ENCODE results near the gene SH2D3C. TPM values are rescaled to one million over a fixed set of nuclear protein-coding genes. Genes with fewer than 3 reads are reported as not detected.

The SH2D3C gene
- total and polyA plus RNA-seq, 4 experiments from 2014 or later = 8.7 to 51.5 (median 46.0) TPM

GRCh38 chr9:127744398-127745110 lies 33.9 kb downstream of the SH2D3C start:
- Mint-ChIP-seq H3K4me3 (no peak overlapping the region), H3K36me3 (peaks cover 14 to 55% of the 10 kb centered on the region in 2 donors)
- CTCF ChIA-PET (ENCODE audit: partially characterized antibody) = interaction anchor here (0.6 to 2.8 kb wide), 6 partner anchors 10 to 160 kb away, joined by 3 to 12 read pairs (median 4); partner anchors contain the start of genes CDK9 and TOR2A

GRCh38 chr9:127742435-127743088 lies 35.9 kb downstream of the SH2D3C start:
- H3K36me3 Mint-ChIP-seq = peaks cover 24 to 54% of the 10 kb centered on the region in 2 donors
- Histone ChIP-seq H3K27ac (ENCODE audit: low read depth, low read length) (no peak overlapping the region), H3K27me3 (ENCODE audit: insufficient read depth, low read length) (no peaks in the 10 kb centered on the region), H3K4me1 (ENCODE audit: insufficient read depth, low read length) (no peaks in the 10 kb centered on the region), H3K9me3 (ENCODE audit: control insufficient read depth in 1 of 2, low read length in 2 of 2) (no peaks in the 10 kb centered on the region), H3K4me3 (ENCODE audit: low read length in 2 of 2) (no peak overlapping the region), H3K36me3 (ENCODE audit: insufficient read depth, low read length) (peaks cover 49% of the 10 kb centered on the region)
- no peaks in the 10 kb centered on the region for H3K9me3 Mint-ChIP-seq
- DNase-seq = no peak
- no peak overlapping the region for H3K4me3 Mint-ChIP-seq
- peaks cover 0 to 7% (median 4%) of the 10 kb centered on the region in 4 donors for H3K4me1 Mint-ChIP-seq
- CTCF ChIA-PET (ENCODE audit: partially characterized antibody) = interaction anchor here (1.9 to 2.3 kb wide), 2 partner anchors 8 to 127 kb away, joined by 4 to 10 read pairs; partner anchors contain the start of gene TOR2A
- intact Hi-C loops (cut with micrococcal nuclease) = no loop called here
- peak overlapping the region in 2 of 7 donors; percentile 29 to 42 for H3K27ac Mint-ChIP-seq
- POLR2A ChIA-PET (ENCODE audit: partially characterized antibody) = interaction anchor here (1.1 to 3.6 kb wide), 4 partner anchors 15 to 42 kb away, joined by 3 to 14 read pairs (median 5); partner anchors contain the start of gene CDK9
- no peaks in the 10 kb centered on the region for H3K27me3 Mint-ChIP-seq

More at GRCh38 chr9:127744398-127745110, 33.9 kb downstream of the SH2D3C start:
- Histone ChIP-seq H3K27ac (ENCODE audit: low read depth, low read length) (no peak overlapping the region), H3K36me3 (ENCODE audit: insufficient read depth, low read length) (peaks cover 57% of the 10 kb centered on the region), H3K27me3 (ENCODE audit: insufficient read depth, low read length) (no peaks in the 10 kb centered on the region), H3K9me3 (ENCODE audit: control insufficient read depth in 1 of 2, low read length in 2 of 2) (no peaks in the 10 kb centered on the region), H3K4me1 (ENCODE audit: insufficient read depth, low read length) (no peaks in the 10 kb centered on the region), H3K4me3 (ENCODE audit: low read length in 2 of 2) (no peak overlapping the region)
- intact Hi-C loops (cut with micrococcal nuclease) = no loop called here
- Mint-ChIP-seq H3K9me3 (no peaks in the 10 kb centered on the region), H3K4me1 (peaks cover 0 to 7% (median 4%) of the 10 kb centered on the region in 4 donors), H3K27ac (peak overlapping the region in 2 of 7 donors; percentile 56 to 68), H3K27me3 (no peaks in the 10 kb centered on the region)
- DNase-seq = no peak
- POLR2A ChIA-PET (ENCODE audit: partially characterized antibody) = interaction anchor here (1.0 to 3.6 kb wide), 6 partner anchors 9 to 40 kb away, joined by 4 to 14 read pairs (median 6); partner anchors contain the start of genes CDK9, SH2D3C and TOR2A

DNA sequence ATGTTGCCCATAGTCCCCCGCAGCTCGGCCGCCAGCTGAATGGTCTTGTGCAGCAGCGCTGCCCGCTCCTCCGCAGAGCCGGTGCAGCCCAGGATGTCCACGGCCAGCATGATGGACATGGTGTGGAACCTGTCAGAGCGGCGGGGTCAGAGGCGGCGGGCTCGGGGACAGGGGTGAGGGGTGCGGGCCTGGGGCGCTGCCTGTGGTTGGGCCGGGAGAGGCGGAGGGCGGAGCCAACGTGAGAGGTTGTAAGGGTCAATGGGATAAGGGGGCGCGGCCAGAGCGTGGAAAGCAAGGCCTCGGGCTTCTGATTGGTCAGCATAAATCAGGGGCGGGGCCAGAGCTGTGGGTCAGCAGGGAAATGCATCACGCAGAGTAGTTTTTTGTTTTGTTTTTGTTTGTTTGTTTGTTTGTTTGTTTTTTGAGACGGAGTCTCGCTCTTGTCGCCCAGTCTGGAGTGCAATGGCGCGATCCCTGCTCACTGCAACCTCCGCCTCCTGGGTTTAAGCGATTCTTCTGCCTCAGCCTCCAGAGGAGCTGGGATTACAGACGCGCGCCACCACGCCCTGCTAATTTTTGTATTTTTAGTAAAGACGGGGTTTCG lies 36.5 kb downstream of the SH2D3C start:
- POLR2A ChIA-PET (ENCODE audit: partially characterized antibody) = interaction anchor here (1.3 to 3.6 kb wide), 2 partner anchors 43 kb away, joined by 3 to 14 read pairs; partner anchors contain the start of gene CDK9
- no peak for DNase-seq
- H3K4me1 Mint-ChIP-seq = peaks cover 0 to 8% (median 2%) of the 10 kb centered on the region in 4 donors
- H3K4me3 Mint-ChIP-seq = no peak overlapping the region
- no peaks in the 10 kb centered on the region for H3K27me3 ChIP-seq (ENCODE audit: insufficient read depth, low read length)
- no peaks in the 10 kb centered on the region for H3K4me1 ChIP-seq (ENCODE audit: insufficient read depth, low read length)
- H3K27me3 Mint-ChIP-seq = no peaks in the 10 kb centered on the region
- no peak overlapping the region for H3K4me3 ChIP-seq (ENCODE audit: low read length in 2 of 2)
- no peak overlapping the region for H3K27ac ChIP-seq (ENCODE audit: low read depth, low read length)
- no peaks in the 10 kb centered on the region for H3K9me3 Mint-ChIP-seq
- peaks cover 48% of the 10 kb centered on the region for H3K36me3 ChIP-seq (ENCODE audit: insufficient read depth, low read length)
- H3K36me3 Mint-ChIP-seq = peaks cover 24 to 50% of the 10 kb centered on the region in 2 donors
- no peaks in the 10 kb centered on the region for H3K9me3 ChIP-seq (ENCODE audit: control insufficient read depth in 1 of 2, low read length in 2 of 2)
- intact Hi-C loops (cut with micrococcal nuclease) = no loop called here
- peak overlapping the region in 3 of 7 donors; percentile 29 to 42 (median 37) for H3K27ac Mint-ChIP-seq
- CTCF ChIA-PET (ENCODE audit: partially characterized antibody) = interaction anchor here (1.9 kb wide), 1 partner anchor 127 kb away, joined by 4 read pairs; no protein-coding TSS in a partner anchor

DNA sequence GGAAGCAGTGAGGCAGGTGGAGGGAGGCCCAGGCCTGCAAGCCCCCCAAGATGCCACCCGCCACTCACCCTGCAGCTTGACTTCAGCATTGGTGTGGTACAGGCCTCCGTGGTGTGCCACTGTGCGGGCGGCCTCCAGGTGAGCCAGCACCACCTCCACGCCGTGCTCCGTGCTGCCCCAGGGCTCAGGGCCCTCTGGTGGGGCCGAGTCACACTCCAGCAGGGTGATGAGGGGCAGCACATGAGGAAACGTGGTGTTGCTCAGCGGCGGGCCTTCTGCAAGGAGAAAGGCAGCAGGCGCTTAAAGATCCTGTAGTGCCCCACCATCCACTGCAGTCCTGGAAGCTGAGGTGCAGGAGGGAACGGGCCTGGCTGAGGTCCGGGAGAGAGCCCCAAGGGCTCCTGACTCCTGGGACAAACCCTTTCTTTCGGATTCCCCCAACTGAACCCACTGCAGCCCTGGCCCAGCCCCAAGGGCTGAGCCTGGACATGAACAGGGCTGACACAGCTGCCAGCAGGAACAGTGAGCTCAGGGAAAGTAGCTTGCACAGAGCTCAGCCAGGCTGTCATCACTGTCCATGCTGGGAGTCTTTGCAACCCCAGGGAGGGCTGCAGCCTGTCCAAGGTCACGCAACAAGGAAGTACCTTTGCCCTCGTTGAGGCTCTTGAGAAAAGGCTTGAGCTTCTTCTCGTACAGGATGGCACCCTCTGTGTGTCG lies 38.7 kb downstream of the SH2D3C start:
- no peaks in the 10 kb centered on the region for H3K27me3 ChIP-seq (ENCODE audit: insufficient read depth, low read length)
- no peak for DNase-seq
- no peak overlapping the region for H3K27ac ChIP-seq (ENCODE audit: low read depth, low read length)
- Mint-ChIP-seq H3K4me1 (peaks cover 5 to 16% (median 9%) of the 10 kb centered on the region in 4 donors), H3K9me3 (peaks cover 0 to 2% (median 0%) of the 10 kb centered on the region in 8 donors), H3K4me3 (no peak overlapping the region), H3K27ac (peak overlapping the region in 1 of 7 donors; percentile 10), H3K36me3 (peaks cover 21 to 39% of the 10 kb centered on the region in 2 donors), H3K27me3 (no peaks in the 10 kb centered on the region)
- ChIA-PET POLR2A (ENCODE audit: partially characterized antibody) (interaction anchor here (1.0 to 2.1 kb wide), 3 partner anchors 26 to 43 kb away, joined by 3 to 5 read pairs (median 3); no protein-coding TSS in a partner anchor), CTCF (ENCODE audit: partially characterized antibody) (interaction anchor here (0.6 to 1.7 kb wide), 7 partner anchors 31 to 182 kb away, joined by 3 to 11 read pairs (median 3); no protein-coding TSS in a partner anchor)
- no peak overlapping the region for H3K4me3 ChIP-seq (ENCODE audit: low read length in 2 of 2)
- H3K4me1 ChIP-seq (ENCODE audit: insufficient read depth, low read length) = peaks cover 7% of the 10 kb centered on the region
- no peaks in the 10 kb centered on the region for H3K9me3 ChIP-seq (ENCODE audit: control insufficient read depth in 1 of 2, low read length in 2 of 2)
- intact Hi-C loops (cut with micrococcal nuclease) = loop anchor here (10.0 kb wide), 2 partner anchors 385 to 515 kb away; partner anchors contain the start of gene PTGES2
- H3K36me3 ChIP-seq (ENCODE audit: insufficient read depth, low read length) = peaks cover 42% of the 10 kb centered on the region

DNA sequence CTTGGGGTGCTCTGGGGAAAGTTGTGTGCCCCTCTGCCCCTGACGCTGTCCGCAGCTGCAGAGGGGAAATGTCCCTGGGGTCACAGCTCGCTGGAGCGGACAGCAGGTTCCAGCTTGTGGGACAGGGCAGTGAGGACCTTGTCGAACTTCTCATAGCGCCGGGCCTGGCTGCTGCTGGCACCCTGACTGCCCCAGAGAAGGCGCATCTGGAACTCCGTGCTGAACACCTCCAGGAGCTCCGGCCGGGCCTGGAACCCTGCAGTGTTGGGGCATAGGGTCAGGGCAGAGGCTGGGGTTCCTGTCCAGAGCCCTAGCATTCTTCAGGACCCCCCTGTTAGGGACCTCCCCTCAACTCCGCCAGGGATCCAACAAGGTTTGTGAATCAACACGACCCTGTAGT lies 39.8 kb downstream of the SH2D3C start:
- no peaks in the 10 kb centered on the region for H3K27me3 ChIP-seq (ENCODE audit: insufficient read depth, low read length)
- Mint-ChIP-seq H3K4me3 (no peak overlapping the region), H3K27ac (peak overlapping the region in 2 of 7 donors; percentile 82), H3K9me3 (peaks cover 0 to 2% (median 0%) of the 10 kb centered on the region in 8 donors), H3K4me1 (peaks cover 7 to 25% (median 16%) of the 10 kb centered on the region in 4 donors), H3K36me3 (peaks cover 19 to 37% of the 10 kb centered on the region in 2 donors), H3K27me3 (no peaks in the 10 kb centered on the region)
- ChIA-PET POLR2A (ENCODE audit: partially characterized antibody) (interaction anchor here (0.6 kb wide), 1 partner anchor 62 kb away, joined by 4 read pairs; no protein-coding TSS in a partner anchor), CTCF (ENCODE audit: partially characterized antibody) (interaction anchor here (0.8 to 2.2 kb wide), 3 partner anchors 46 to 183 kb away, joined by 3 to 14 read pairs (median 4); no protein-coding TSS in a partner anchor)
- no peak for DNase-seq
- peaks cover 18% of the 10 kb centered on the region for H3K4me1 ChIP-seq (ENCODE audit: insufficient read depth, low read length)
- H3K4me3 ChIP-seq (ENCODE audit: low read length in 2 of 2) = no peak overlapping the region
- H3K36me3 ChIP-seq (ENCODE audit: insufficient read depth, low read length) = peaks cover 36% of the 10 kb centered on the region
- H3K9me3 ChIP-seq (ENCODE audit: control insufficient read depth in 1 of 2, low read length in 2 of 2) = no peaks in the 10 kb centered on the region
- intact Hi-C loops (cut with micrococcal nuclease) = loop anchor here (10.0 kb wide), 2 partner anchors 386 to 514 kb away; partner anchors contain the start of gene PTGES2
- no peak overlapping the region for H3K27ac ChIP-seq (ENCODE audit: low read depth, low read length)

All from CD4-positive, alpha-beta memory T cell (primary cell).